Keratinocyte (primary cell): ENCODE measurements around the gene DNAJC24.

Experiments used
- CTCF ChIP-seq, 3 experiments: IDR thresholded peaks in 1 of 3; conservative IDR thresholded peaks in 1 of 3; optimal IDR thresholded peaks in 1 of 3; 2 replicates in 2 of 3; 3 replicates in 1 of 3; pipeline versions ENCODE3 to v1.5.1; 2011; ENCODE audit warnings: low read length in 3 of 3, mild to moderate bottlenecking in 3 of 3, moderate library complexity in 2 of 3, control low read depth in 1 of 3, inconsistent platforms in 1 of 3; ENCODE audit not compliant: insufficient read depth in 2 of 3; ENCODE audit errors: extremely low read depth in 1 of 3
- EZH2 ChIP-seq: IDR thresholded peaks from one replicate; pipeline ENCODE4 v1.6.1; 2012; ENCODE audit warnings: inconsistent platforms, mild to moderate bottlenecking, low read length, moderate library complexity

- TF ChIP-seq CTCF (optimal IDR thresholded peaks at IDR 0.05 in 1 of 3, IDR thresholded peaks at IDR 0.05 in 1 of 3, conservative IDR thresholded peaks at IDR 0.05 in 1 of 3; ENCODE audit: extremely low read depth in 1 of 3, insufficient read depth in 2 of 3, low read length in 3 of 3) (no peak), EZH2 (no peak)
These were observed 109.4 kb downstream of the DNAJC24 start for GRCh38 chr11:31479066-31479465.
